OCI-LY7 (cell line): ENCODE results near the gene CCDC33. TPM values are rescaled to one million over a fixed set of nuclear protein-coding genes. Genes with fewer than 3 reads are reported as not detected.
A peak's percentile ranks its signal among the peaks of the same experiment; 100 is the strongest.

Experiments
- BruUV-seq: library from RNA; stranded (reverse); fragments of 400-500 nt; replicated peaks from 2 replicates; lab custom pipeline; 2021; lab: Mats Ljungman, UMichigan
- CTCF ChIA-PET: fragments of 300-600 bp; sonication (Branson Sonifier 250); formaldehyde crosslinking; loops from one replicate; lab custom pipeline; 2022; ENCODE audit warnings: antibody characterized with exemption; ENCODE audit not compliant: unreplicated experiment; lab: Charles Lee
- POLR2A ChIA-PET: fragments of 300-600 bp; sonication (Branson Sonifier 250); formaldehyde crosslinking; loops from one replicate; lab custom pipeline; 2022; ENCODE audit warnings: antibody characterized with exemption; lab: Charles Lee
- DNase-seq: peaks from one replicate; pipeline ENCODE4 v3.0.0-alpha.2; 2015; ENCODE audit warnings: low spot score
- H2AFZ ChIP-seq: fragments of 200-600 bp; sonication (generic), shearing (Covaris generic); 2 replicates; pipeline ENCODE4 v1.6.1; 2014; ENCODE audit warnings: mild to moderate bottlenecking, antibody characterized with exemption, low read length, moderate library complexity
- H3K27ac ChIP-seq: fragments of 200-600 bp; sonication (generic); 2 replicates; pipeline ENCODE4 v1.5.1; 2014; ENCODE audit warnings: mixed run types, low read depth, mild to moderate bottlenecking, moderate library complexity, low read length, inconsistent platforms; ENCODE audit not compliant: poor library complexity, severe bottlenecking
- H3K36me3 ChIP-seq: fragments of 200-600 bp; sonication (generic); 2 replicates; pipeline ENCODE4 v1.6.1; 2014; ENCODE audit warnings: mild to moderate bottlenecking, antibody characterized with exemption, low read length, moderate library complexity, mixed read lengths; ENCODE audit not compliant: insufficient read depth
- H3K4me1 ChIP-seq: fragments of 200-600 bp; sonication (generic); 2 replicates; pipeline ENCODE4 v1.5.1; 2014; ENCODE audit warnings: mild to moderate bottlenecking, low read length; ENCODE audit not compliant: insufficient read depth, poor library complexity, severe bottlenecking
- H3K4me2 ChIP-seq: fragments of 200-600 bp; sonication (generic); 2 replicates; pipeline ENCODE4 v1.6.1; 2014; ENCODE audit warnings: mild to moderate bottlenecking, low read length
- H3K4me3 ChIP-seq: fragments of 200-600 bp; sonication (generic); 2 replicates; pipeline ENCODE4 v1.5.1; 2014; ENCODE audit warnings: mild to moderate bottlenecking, low read depth, low read length; ENCODE audit not compliant: poor library complexity, severe bottlenecking
- H3K79me2 ChIP-seq: fragments of 200-600 bp; sonication (generic); 2 replicates; pipeline ENCODE4 v1.6.1; 2016; ENCODE audit warnings: low read depth, mild to moderate bottlenecking, low read length, moderate library complexity, mixed read lengths; ENCODE audit not compliant: insufficient read depth
- H3K9me2 ChIP-seq: fragments of 200-600 bp; sonication (generic); 2 replicates; pipeline ENCODE4 v1.6.1; 2016; ENCODE audit warnings: mild to moderate bottlenecking, low read length, mixed read lengths; ENCODE audit not compliant: insufficient read depth
- H3K9me3 ChIP-seq: fragments of 200-600 bp; sonication (generic); 2 replicates; pipeline ENCODE4 v1.6.1; 2014; ENCODE audit warnings: mild to moderate bottlenecking, mixed run types, low read length, mixed read lengths
- H4K20me1 ChIP-seq: fragments of 200-600 bp; sonication (generic); 2 replicates; pipeline ENCODE4 v1.6.1; 2014; ENCODE audit warnings: mild to moderate bottlenecking, antibody characterized with exemption, low read length, moderate library complexity, mixed read lengths; ENCODE audit not compliant: insufficient read depth
- EZH2phosphoT487 ChIP-seq: fragments of 200-600 bp; sonication (generic); IDR thresholded peaks from 2 replicates; pipeline ENCODE4 v1.6.1; 2018; ENCODE audit warnings: low read depth, borderline replicate concordance, mild to moderate bottlenecking, mixed run types, antibody characterized with exemption, low read length, moderate library complexity, mixed read lengths
- intact Hi-C: fragments of 100-400 bp; cut with micrococcal nuclease; formaldehyde crosslinking; loops from one replicate; pipeline ENCODE4 v1.10.0; 2022; ENCODE audit not compliant: unreplicated experiment
- total RNA-seq, 2 experiments: library from RNA; depleted of rRNA in 1 of 2; stranded (reverse); fragments of >200 nt in 1 of 2; shearing (Covaris generic) in 1 of 2; gene quantifications; 2 replicates each; pipeline ENCODE4 v1.2.3, GENCODE V29; 2014 to 2022
- TF ChIP-seq, protein P1 (sequence below): fragments of 200-600 bp; sonication (generic); conservative IDR thresholded peaks from 2 replicates; pipeline ENCODE4 v1.5.1; 2014; ENCODE audit warnings: mild to moderate bottlenecking, antibody characterized with exemption, low read length, moderate library complexity, mixed read lengths

The CCDC33 gene
- total RNA-seq, 2 experiments from 2014 or later, result not detected

DNA sequence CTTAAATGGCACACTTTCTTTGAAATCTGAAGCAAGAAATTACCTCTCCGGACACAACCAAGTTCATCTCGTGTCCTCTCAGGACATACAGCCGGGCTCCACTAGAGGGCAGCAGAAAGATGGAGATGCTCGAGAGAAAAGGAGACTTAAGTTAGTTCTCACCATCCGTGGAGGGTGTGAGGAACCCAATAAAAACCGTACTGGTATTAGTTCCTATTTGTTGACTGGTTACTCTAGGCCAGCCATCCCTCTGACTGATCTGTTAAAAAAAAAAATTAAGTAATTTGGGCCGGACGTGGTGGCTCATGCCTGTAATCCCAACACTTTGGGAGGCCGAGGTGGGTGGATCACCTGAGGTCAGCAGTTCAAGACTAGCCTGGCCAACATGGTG, 139.2 kb downstream of the CCDC33 start:
- DNase-seq, result peak; percentile 85
- no peak overlapping the region for H3K27ac ChIP-seq
- H2AFZ ChIP-seq, result no peak overlapping the region; the same call in 1 of the 2 replicates
- H3K4me2 ChIP-seq, result peak overlapping the region; percentile 83
- H4K20me1 ChIP-seq, result no peaks in the 10 kb centered on the region
- intact Hi-C loops, result loop anchor here (2.0 to 10.0 kb wide), 3 partner anchors 64 to 390 kb away; partner anchors contain the start of gene ARID3B
- no peaks in the 10 kb centered on the region for H3K36me3 ChIP-seq
- H3K9me3 ChIP-seq, result no peaks in the 10 kb centered on the region
- no peak overlapping the region for H3K4me3 ChIP-seq
- ChIA-PET CTCF (interaction anchor here (2.1 kb wide), 1 partner anchor 9 kb away, joined by 7 read pairs; no protein-coding TSS in a partner anchor), POLR2A (no interaction called here)
- peaks cover 17% of the 10 kb centered on the region for H3K4me1 ChIP-seq
- no peak for TF ChIP-seq EZH2phosphoT487
- TF ChIP-seq, protein P1, sequence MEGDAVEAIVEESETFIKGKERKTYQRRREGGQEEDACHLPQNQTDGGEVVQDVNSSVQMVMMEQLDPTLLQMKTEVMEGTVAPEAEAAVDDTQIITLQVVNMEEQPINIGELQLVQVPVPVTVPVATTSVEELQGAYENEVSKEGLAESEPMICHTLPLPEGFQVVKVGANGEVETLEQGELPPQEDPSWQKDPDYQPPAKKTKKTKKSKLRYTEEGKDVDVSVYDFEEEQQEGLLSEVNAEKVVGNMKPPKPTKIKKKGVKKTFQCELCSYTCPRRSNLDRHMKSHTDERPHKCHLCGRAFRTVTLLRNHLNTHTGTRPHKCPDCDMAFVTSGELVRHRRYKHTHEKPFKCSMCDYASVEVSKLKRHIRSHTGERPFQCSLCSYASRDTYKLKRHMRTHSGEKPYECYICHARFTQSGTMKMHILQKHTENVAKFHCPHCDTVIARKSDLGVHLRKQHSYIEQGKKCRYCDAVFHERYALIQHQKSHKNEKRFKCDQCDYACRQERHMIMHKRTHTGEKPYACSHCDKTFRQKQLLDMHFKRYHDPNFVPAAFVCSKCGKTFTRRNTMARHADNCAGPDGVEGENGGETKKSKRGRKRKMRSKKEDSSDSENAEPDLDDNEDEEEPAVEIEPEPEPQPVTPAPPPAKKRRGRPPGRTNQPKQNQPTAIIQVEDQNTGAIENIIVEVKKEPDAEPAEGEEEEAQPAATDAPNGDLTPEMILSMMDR, result peak; percentile 95
- no peaks in the 10 kb centered on the region for H3K9me2 ChIP-seq
- BruUV-seq, result no TSS peak
- no peaks in the 10 kb centered on the region for H3K79me2 ChIP-seq

DNA sequence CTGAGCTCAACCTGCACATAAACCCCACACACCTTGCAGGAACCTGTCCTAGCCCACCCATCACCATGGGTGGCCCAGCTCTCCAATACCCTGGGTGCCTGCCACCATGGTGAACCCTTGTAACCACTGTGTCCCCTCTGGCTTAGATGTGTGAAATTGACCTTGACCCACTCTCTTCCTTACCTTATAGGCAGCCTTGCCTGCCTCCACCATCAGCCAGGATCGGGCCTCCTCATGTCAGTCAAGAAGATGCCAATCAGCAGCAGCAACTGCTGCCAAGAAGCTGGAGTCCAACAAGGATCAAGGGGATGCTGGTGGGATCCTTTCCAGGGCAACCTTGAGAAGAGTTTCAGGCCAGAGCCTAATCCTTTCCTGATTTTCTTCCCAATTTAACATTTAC, 140.1 kb downstream of the CCDC33 start:
- ChIA-PET POLR2A (no interaction called here), CTCF (interaction anchor here (2.1 kb wide), 1 partner anchor 8 kb away, joined by 7 read pairs; no protein-coding TSS in a partner anchor)
- DNase-seq, result no peak

More for the DNA sequence above, 140.1 kb downstream of the CCDC33 start:
- no TSS peak for BruUV-seq
- Histone ChIP-seq H3K4me1 (peaks cover 17% of the 10 kb centered on the region), H2AFZ (no peak overlapping the region), H3K9me3 (no peaks in the 10 kb centered on the region), H4K20me1 (no peaks in the 10 kb centered on the region), H3K79me2 (no peaks in the 10 kb centered on the region), H3K4me2 (no peak overlapping the region), H3K9me2 (no peaks in the 10 kb centered on the region), H3K4me3 (no peak overlapping the region), H3K36me3 (no peaks in the 10 kb centered on the region), H3K27ac (no peak overlapping the region)
- no peak for TF ChIP-seq EZH2phosphoT487
- TF ChIP-seq, protein P1, result no peak
- intact Hi-C loops, result loop anchor here (10.0 kb wide), 1 partner anchor 389 kb away; no protein-coding TSS in a partner anchor
